Hepatocyte (in vitro differentiated cells): ENCODE measurements around the gene PDIA6.

Experiments
- CTCF ChIP-seq: fragments of 200-600 bp; sonication (generic); IDR thresholded peaks from 2 replicates; pipeline ENCODE4 v1.5.1; 2016; ENCODE audit warnings: antibody characterized with exemption, mild to moderate bottlenecking; ENCODE audit not compliant: poor library complexity
- EZH2 ChIP-seq: fragments of 200-600 bp; sonication (generic); IDR thresholded peaks from 2 replicates; pipeline ENCODE4 v1.6.1; 2016; ENCODE audit warnings: antibody characterized with exemption, mild to moderate bottlenecking, borderline replicate concordance
- EZH2phosphoT487 ChIP-seq: fragments of 200-600 bp; sonication (generic); IDR thresholded peaks from one replicate; pipeline ENCODE4 v1.6.1; 2018; ENCODE audit warnings: antibody characterized with exemption, mild to moderate bottlenecking, low read depth, moderate library complexity; ENCODE audit not compliant: unreplicated experiment, severe bottlenecking

GRCh38 chr2:10826625-10827024, 14.0 kb upstream of the PDIA6 start:
- no peak for TF ChIP-seq CTCF
- no peak for TF ChIP-seq EZH2
- no peak for TF ChIP-seq EZH2phosphoT487
